WTC11 (cell line): ENCODE data around the gene ASPM.

Experiments
- ATF2 ChIP-seq: sonication (generic); formaldehyde crosslinking; IDR thresholded peaks from 2 replicates; pipeline ENCODE4 v1.8.1; 2022; ENCODE audit warnings: low read depth, missing genetic modification reagents, borderline replicate concordance
- CTCF ChIP-seq: fragments of 200-600 bp; IDR thresholded peaks from 2 replicates; pipeline ENCODE4 v1.8.0; 2022; ENCODE audit warnings: antibody characterized with exemption
- MYBL2 ChIP-seq: sonication (generic); formaldehyde crosslinking; IDR thresholded peaks from 2 replicates; pipeline ENCODE4 v1.8.1; 2023; ENCODE audit warnings: mild to moderate bottlenecking, moderate library complexity, missing genetic modification reagents
- NR2C2 ChIP-seq: sonication (generic); formaldehyde crosslinking; IDR thresholded peaks from 2 replicates; pipeline ENCODE4 v1.8.0; 2022; ENCODE audit warnings: mild to moderate bottlenecking, missing genetic modification reagents
- PRDM15 ChIP-seq: sonication (generic); formaldehyde crosslinking; IDR thresholded peaks from 2 replicates; pipeline ENCODE4 v1.8.0; 2022; ENCODE audit warnings: missing genetic modification reagents
- SP1 ChIP-seq: sonication (generic); formaldehyde crosslinking; conservative IDR thresholded peaks from 2 replicates; pipeline ENCODE4 v1.8.1; 2022; ENCODE audit warnings: missing genetic modification reagents
- ZBTB21 ChIP-seq: sonication (generic); formaldehyde crosslinking; IDR thresholded peaks from 2 replicates; pipeline ENCODE4 v1.8.1; 2023; ENCODE audit warnings: mild to moderate bottlenecking, missing genetic modification reagents, borderline replicate concordance
- ZNF121 ChIP-seq: sonication (generic); formaldehyde crosslinking; IDR thresholded peaks from 2 replicates; pipeline ENCODE4 v1.8.0; 2023; ENCODE audit warnings: missing genetic modification reagents

GRCh38 chr1:197137322-197137721 is 9.1 kb downstream of the ASPM start:
- TF ChIP-seq ZNF121 (CRISPR knock-in tag) (no peak), CTCF (no peak), ATF2 (CRISPR knock-in tag) (no peak), SP1 (CRISPR knock-in tag) (no peak), ZBTB21 (CRISPR knock-in tag) (no peak), PRDM15 (no peak), NR2C2 (CRISPR knock-in tag) (no peak), MYBL2 (CRISPR knock-in tag) (no peak)
